Activated CD4-positive, alpha-beta T cell treated with anti-CD3 and anti-CD28 coated beads, Interleukin-2, amount 10 ng/mL, durations not matched to agents 7 days and 5 days (primary cell): ENCODE measurements around the gene ETFA. TPM values are rescaled to one million over a fixed set of nuclear protein-coding genes. Genes with fewer than 3 reads are reported as not detected.

Experiments
- CTCF ChIA-PET: fragments of 350-600 bp; sonication (Branson Sonifier 250); formaldehyde crosslinking; loops from one replicate; lab custom pipeline; 2021; ENCODE audit warnings: antibody characterized with exemption; lab: Charles Lee
- POLR2A ChIA-PET: fragments of 350-600 bp; sonication (Branson Sonifier 250); formaldehyde crosslinking; loops from one replicate; lab custom pipeline; 2021; ENCODE audit warnings: antibody characterized with exemption; lab: Charles Lee
- DNase-seq: peaks from one replicate; pipeline ENCODE4 v3.0.0-alpha.2; 2020
- H3K27ac Mint-ChIP-seq: one replicate; pipeline ENCODE4 v1.8.0; 2021; ENCODE audit warnings: mild to moderate bottlenecking, moderate library complexity, mixed read lengths
- H3K27me3 Mint-ChIP-seq: one replicate; pipeline ENCODE4 v1.8.0; 2021; ENCODE audit warnings: mixed read lengths
- H3K36me3 Mint-ChIP-seq: one replicate; pipeline ENCODE4 v1.8.0; 2021; ENCODE audit warnings: low read depth, mixed read lengths
- H3K4me1 Mint-ChIP-seq: one replicate; pipeline ENCODE4 v1.8.0; 2021; ENCODE audit warnings: mixed read lengths
- H3K4me3 Mint-ChIP-seq: one replicate; pipeline ENCODE4 v1.8.0; 2021; ENCODE audit warnings: mild to moderate bottlenecking, moderate library complexity, mixed read lengths
- H3K9me3 Mint-ChIP-seq: one replicate; pipeline ENCODE4 v1.8.0; 2021; ENCODE audit warnings: mixed read lengths
- total RNA-seq, 2 experiments: library from RNA; stranded (reverse); gene quantifications; one replicate each; pipeline ENCODE4 v1.2.3, GENCODE V29; 2021

The ETFA gene
- total RNA-seq: 10 to 100 TPM; 81.6 to 82.9 TPM

DNA sequence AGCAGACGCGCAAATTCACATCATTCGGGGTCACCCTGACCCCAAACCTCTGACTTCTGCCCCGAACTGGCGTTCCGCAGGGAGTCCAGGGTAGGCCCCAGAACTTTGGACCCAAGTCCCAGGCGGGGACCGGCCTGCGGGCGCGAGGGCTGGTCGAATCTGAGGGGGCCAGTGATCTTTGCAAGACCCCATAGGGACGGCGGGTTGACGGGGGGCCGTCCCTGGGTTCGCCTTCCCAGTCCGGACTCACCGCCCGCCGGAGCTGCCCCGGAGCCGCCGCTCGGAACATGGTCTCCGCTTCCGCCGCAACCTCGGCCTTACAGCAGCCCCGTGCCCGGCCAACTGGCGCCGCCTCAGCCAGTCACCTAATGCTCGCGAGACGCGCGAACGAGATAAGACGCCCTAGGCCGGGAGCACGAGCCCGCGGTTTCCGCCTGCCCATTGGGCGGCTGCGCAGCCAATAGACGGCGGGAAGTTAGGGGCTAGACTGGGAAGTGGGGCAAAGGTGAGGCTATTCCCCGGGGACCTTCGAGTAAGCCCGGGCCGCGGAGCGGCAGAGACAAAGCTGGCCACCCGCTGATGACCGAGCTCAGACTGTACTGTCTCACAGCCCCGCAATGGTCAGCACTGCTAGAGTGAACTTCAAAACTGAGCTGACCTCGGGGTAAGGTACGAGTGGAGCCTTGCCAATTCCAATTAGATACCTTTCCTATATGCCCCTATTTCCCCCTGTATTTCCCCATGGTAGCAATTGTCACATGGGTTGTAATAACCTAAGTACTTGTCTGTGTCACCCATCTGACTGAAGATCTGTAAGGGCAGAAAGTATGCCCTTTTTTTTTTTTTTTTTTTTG lies at the start of gene ETFA:
ETFA (minus strand) TSS at position 370 of the 854 bp plus-strand sequence; CDS start at position 289, 81 bp downstream.
- peak within 1 kb of the TSS; percentile 85 for H3K27ac Mint-ChIP-seq
- H3K27me3 Mint-ChIP-seq: no peaks in the 10 kb centered on the region
- ChIA-PET CTCF (interaction anchor here (0.7 to 1.6 kb wide), 3 partner anchors 16 to 26 kb away, joined by 3 to 5 read pairs (median 4); no protein-coding TSS in a partner anchor), POLR2A (interaction anchor here (0.6 kb wide), 1 partner anchor 19 kb away, joined by 3 read pairs; no protein-coding TSS in a partner anchor)
- no peaks in the 10 kb centered on the region for H3K9me3 Mint-ChIP-seq
- peak within 1 kb of the TSS; percentile 90 for H3K4me3 Mint-ChIP-seq
- peaks cover 10% of the 10 kb centered on the region for H3K36me3 Mint-ChIP-seq
- DNase-seq: peak; percentile 90
- peaks cover 32% of the 10 kb centered on the region for H3K4me1 Mint-ChIP-seq

DNA sequence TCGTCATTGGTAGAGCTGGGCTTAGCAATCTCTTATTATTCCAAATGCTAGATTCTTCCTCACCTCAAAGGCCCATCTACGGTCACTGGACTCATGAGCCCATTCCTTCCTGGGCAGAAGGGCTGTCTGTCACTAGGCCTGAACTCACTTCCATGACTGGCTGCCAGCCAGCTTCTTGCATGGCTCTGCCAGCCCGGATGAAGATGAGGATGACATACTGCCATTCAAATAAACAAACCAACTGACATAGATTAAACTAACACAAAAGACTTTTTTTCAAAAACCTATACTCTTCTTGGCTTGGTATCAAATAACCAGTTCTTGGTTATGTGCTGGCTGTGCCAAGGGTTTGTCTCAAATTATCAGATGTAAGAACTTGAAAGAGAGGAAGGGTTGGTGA lies 49.1 kb upstream of the ETFA start:
- POLR2A ChIA-PET: no interaction called here
- CTCF ChIA-PET: no interaction called here
- Mint-ChIP-seq H3K9me3 (no peaks in the 10 kb centered on the region), H3K36me3 (no peaks in the 10 kb centered on the region), H3K27me3 (no peaks in the 10 kb centered on the region), H3K27ac (no peak overlapping the region), H3K4me3 (no peak overlapping the region), H3K4me1 (no peaks in the 10 kb centered on the region)
- no peak for DNase-seq

DNA sequence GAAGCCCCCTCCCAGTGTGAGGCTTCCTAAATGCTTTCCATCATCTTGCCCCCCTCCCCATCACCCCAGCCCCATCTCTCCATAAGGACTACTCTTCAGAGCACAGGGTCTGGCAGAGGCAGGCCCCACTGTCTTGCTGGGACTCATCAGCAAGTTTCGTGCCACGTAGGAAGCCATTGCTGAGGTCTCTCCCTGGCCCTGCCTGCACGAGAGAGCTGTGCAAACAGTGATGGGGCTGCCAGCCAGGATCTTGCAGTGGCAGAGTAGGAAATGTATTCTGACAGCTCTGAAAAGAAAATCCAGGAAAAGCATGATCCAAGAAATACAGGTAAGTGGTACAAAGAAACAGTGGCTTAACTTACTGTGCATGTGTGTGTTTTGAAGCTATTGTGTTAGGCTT lies 47.9 kb upstream of the ETFA start:
- no peaks in the 10 kb centered on the region for H3K4me1 Mint-ChIP-seq
- no peaks in the 10 kb centered on the region for H3K27me3 Mint-ChIP-seq
- CTCF ChIA-PET: interaction anchor here (0.7 kb wide), 1 partner anchor 14 kb away, joined by 5 read pairs; no protein-coding TSS in a partner anchor
- H3K9me3 Mint-ChIP-seq: no peaks in the 10 kb centered on the region
- no peak overlapping the region for H3K27ac Mint-ChIP-seq
- no peaks in the 10 kb centered on the region for H3K36me3 Mint-ChIP-seq
- POLR2A ChIA-PET: no interaction called here
- DNase-seq: no peak
- H3K4me3 Mint-ChIP-seq: no peak overlapping the region

DNA sequence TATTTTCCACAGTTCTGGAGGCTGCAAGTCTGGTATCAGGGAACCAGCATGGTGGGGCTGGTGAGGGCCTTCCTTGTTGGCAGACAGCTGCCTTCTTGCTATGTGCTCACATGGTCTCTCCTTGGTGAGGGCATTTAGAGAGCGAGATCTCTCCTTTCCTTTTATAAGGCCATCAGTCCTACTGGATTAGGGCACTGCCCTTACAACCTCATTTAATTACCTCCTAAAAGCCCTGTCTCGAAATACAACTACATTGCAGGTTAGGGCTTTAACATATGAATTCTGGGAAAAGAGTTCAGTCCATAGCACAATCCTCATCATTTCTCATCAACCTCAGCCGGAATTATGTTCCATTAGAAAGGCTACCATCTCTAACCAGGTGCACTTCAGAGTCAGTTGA lies 47.2 kb upstream of the ETFA start:
- Mint-ChIP-seq H3K27ac (no peak overlapping the region), H3K27me3 (no peaks in the 10 kb centered on the region), H3K9me3 (no peaks in the 10 kb centered on the region), H3K4me1 (no peaks in the 10 kb centered on the region), H3K36me3 (no peaks in the 10 kb centered on the region), H3K4me3 (no peak overlapping the region)
- ChIA-PET POLR2A (no interaction called here), CTCF (no interaction called here)
- DNase-seq: no peak

DNA sequence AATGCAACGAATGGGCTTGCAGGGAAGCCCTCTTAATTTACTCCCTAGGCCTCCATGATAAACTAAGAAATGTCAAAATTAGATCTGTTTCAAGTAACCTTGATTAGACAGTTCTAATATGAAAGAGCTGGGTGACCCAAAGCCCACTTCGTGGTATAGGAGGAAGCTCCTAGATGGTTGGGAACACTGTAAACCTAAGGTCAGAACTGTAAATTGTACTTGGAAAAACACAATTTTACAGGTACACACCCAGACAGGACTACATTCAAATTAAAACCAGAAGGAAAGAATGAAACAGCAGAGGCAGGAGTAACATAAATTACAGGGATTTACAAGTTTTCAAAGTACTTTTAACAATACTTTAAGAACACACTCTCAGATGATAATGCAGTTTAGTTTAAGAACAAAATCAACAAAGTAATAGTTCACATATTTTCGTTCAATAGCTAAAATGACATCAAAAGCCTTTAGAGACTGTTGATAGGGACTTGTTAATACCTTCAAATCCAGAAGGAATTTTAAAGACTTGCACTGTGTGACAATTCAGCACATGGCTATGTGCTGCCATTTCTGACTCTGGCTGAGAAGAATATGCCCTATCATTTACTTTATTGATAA lies 43.7 kb upstream of the ETFA start:
- CTCF ChIA-PET: interaction anchor here (0.6 to 1.6 kb wide), 4 partner anchors 10 to 37 kb away, joined by 3 to 5 read pairs (median 3); no protein-coding TSS in a partner anchor
- H3K9me3 Mint-ChIP-seq: no peaks in the 10 kb centered on the region
- peaks cover 2% of the 10 kb centered on the region for H3K27me3 Mint-ChIP-seq
- POLR2A ChIA-PET: no interaction called here
- no peak overlapping the region for H3K4me3 Mint-ChIP-seq
- H3K4me1 Mint-ChIP-seq: no peaks in the 10 kb centered on the region
- H3K36me3 Mint-ChIP-seq: no peaks in the 10 kb centered on the region
- DNase-seq: no peak
- no peak overlapping the region for H3K27ac Mint-ChIP-seq

DNA sequence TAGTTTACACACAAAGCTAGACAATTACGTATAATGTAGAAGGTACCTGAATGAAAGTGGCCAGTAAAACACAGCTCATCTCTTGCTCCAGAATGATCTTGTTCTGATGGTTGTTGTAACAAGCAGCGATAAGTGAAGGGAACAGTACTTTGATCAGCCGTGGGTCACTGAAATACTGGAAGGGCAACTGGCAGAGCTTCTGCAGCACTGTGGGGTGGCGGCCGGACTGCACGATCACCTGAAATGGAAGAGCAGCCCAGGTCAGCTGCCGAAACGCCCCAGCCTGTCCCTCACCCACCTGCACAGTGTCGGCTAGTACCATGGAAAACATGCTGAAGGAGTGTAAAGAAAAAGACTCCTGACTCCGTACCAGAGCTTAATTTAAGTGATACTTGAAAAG lies 42.6 kb upstream of the ETFA start:
- Mint-ChIP-seq H3K4me1 (no peaks in the 10 kb centered on the region), H3K27me3 (peaks cover 8% of the 10 kb centered on the region)

DNA sequence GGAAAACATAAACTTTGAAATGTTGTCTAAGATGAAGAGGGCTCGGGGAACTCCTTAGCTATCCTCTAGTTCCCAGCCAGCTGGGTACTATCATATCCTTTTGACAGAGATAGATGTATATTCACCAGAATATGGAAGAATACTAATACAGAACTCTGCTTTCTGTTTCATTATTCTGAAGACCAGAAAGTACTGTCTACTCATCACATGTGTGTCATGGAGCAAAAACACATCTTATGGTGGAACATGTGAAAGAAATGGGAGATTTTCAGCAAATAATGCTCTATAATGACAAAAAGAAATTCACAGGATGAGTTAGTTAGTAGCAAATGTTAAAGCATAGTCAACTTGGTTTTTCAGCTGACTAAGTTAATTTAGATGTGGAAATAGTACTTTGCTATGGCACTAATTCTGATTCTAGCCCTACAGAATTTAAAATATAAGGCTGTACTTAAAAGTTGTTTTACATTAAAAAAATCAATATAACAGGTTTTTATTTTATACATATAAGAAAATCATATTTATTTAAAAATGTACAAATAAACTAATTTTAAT lies 41.8 kb upstream of the ETFA start:
- H3K36me3 Mint-ChIP-seq: no peaks in the 10 kb centered on the region
- no peak overlapping the region for H3K4me3 Mint-ChIP-seq
- POLR2A ChIA-PET: no interaction called here
- no peak for DNase-seq
- CTCF ChIA-PET: no interaction called here
- no peaks in the 10 kb centered on the region for H3K9me3 Mint-ChIP-seq
- H3K4me1 Mint-ChIP-seq: no peaks in the 10 kb centered on the region
- H3K27ac Mint-ChIP-seq: no peak overlapping the region
- peaks cover 14% of the 10 kb centered on the region for H3K27me3 Mint-ChIP-seq

More for the DNA sequence above, 42.6 kb upstream of the ETFA start:
- DNase-seq: no peak
- no peak overlapping the region for H3K27ac Mint-ChIP-seq
- H3K36me3 Mint-ChIP-seq: no peaks in the 10 kb centered on the region
- CTCF ChIA-PET: interaction anchor here (1.5 kb wide), 1 partner anchor 9 kb away, joined by 3 read pairs; no protein-coding TSS in a partner anchor
- no peaks in the 10 kb centered on the region for H3K9me3 Mint-ChIP-seq
- POLR2A ChIA-PET: no interaction called here
- H3K4me3 Mint-ChIP-seq: no peak overlapping the region

DNA sequence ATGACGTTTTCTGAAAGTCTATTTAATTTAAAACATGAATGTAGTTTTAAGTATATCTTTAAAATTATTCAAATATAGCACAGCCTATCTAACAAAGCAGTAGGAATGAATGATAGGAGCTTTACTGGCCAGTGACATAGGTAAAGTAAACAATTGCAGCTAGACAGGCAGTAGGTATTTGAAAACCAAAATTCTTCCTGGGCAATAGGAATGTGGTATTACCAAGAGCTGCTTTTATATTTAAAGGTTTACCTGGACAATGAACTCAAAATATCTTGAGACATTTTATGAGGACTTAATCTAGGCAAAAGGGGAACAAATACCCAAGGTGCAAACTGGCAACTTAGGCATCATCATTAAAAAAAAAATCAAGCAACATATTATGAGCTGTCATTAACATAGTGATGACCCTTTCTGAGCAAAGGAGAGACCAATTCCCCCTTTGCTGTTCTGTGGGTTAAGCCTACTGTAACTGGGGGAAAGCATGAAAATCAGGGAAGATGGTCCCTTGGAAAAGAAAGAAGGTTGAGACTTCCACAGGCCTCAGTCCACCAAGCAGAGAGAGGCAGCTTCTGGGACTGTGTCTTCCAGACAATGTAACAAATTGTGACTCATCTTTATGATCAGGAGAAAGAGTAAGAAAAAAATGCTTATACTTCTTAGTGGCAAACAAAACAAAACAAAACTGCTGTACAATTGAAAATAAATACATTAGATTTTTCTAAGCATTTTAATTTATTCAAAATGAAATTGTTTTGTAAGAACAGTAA lies 38.2 kb upstream of the ETFA start:
- ChIA-PET CTCF (interaction anchor here (0.6 kb wide), 1 partner anchor 92 kb away, joined by 4 read pairs; no protein-coding TSS in a partner anchor), POLR2A (no interaction called here)
- no peak for DNase-seq
- peaks cover 15% of the 10 kb centered on the region for H3K4me1 Mint-ChIP-seq
- H3K27ac Mint-ChIP-seq: no peak overlapping the region
- H3K36me3 Mint-ChIP-seq: peaks cover 11% of the 10 kb centered on the region
- H3K27me3 Mint-ChIP-seq: peaks cover 38% of the 10 kb centered on the region
- no peaks in the 10 kb centered on the region for H3K9me3 Mint-ChIP-seq
- no peak overlapping the region for H3K4me3 Mint-ChIP-seq

DNA sequence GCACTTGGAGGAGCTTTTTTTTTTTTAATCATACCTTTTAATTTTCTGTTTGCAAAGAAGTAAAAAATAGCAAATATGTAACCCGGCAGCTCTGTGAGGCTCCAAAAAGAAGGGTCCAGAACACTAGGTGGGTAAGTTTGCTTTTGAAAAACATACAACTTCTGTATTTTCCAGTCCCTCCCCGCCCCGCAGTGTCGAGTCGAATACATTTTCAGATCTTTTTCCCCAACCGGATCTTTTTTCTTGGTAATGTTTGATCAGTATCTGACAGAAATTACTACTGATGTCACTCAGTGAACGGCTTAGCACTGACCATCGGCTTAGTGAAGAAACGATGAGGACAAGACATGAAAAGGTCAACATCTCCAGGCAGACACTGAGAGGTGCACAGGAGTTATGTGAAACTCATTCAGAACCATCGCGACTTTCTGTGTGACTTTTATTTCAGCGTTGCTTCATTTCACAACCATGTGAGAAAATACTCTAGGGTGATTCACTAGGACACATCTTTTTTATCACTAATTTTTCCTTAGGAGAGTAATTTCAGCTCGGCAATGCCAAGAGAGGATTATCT lies 36.3 kb upstream of the ETFA start:
- no peak overlapping the region for H3K4me3 Mint-ChIP-seq
- no peaks in the 10 kb centered on the region for H3K9me3 Mint-ChIP-seq
- POLR2A ChIA-PET: no interaction called here

DNA sequence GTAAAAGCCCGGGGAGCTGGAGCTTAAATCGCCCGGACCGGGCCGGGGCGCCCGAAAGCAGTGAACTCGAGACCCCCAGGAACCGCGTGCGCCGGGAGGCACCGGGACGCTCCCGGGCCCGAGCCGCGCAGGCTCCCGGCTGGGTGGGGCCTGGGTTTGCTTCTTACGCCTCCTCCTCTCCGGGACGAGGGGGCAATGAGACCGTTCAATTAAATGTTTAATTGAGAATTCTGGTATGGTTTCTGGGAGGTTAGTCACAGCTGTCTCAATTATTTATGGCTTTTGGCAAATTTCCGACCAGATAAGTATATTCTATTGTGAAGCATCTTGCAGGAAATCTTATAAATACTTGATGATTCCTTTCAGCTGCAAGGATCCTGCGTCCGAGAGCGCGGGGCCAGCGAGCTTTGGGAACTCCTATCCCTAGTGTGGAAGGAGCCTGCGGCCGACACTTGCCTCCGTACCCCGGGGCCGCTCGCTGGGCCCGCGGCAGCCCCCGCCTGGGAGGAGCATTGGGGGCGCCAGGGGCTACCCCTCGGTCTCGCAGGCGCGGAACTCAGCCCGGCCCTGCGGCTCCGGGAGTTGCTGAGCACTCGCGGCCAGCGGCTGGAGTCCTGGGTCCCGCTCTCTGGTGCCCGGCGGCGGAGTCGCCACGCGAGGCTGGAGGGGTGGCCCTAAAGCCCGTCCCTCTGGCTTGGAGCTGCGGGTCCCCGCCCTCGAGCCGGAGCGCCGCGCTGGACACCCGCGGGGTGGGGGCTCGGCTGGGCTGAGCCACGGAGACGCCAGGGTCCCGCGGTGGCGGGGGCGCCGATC lies 35.6 kb upstream of the ETFA start:
- POLR2A ChIA-PET: no interaction called here
- no peak for DNase-seq
- Mint-ChIP-seq H3K4me1 (peaks cover 18% of the 10 kb centered on the region), H3K36me3 (peaks cover 11% of the 10 kb centered on the region), H3K9me3 (no peaks in the 10 kb centered on the region), H3K27me3 (peaks cover 58% of the 10 kb centered on the region), H3K4me3 (no peak overlapping the region), H3K27ac (no peak overlapping the region)
- CTCF ChIA-PET: interaction anchor here (0.6 to 4.0 kb wide), 2 partner anchors 12 to 22 kb away, joined by 3 to 18 read pairs; partner anchors contain the start of gene ISL2

More for the DNA sequence above, 36.3 kb upstream of the ETFA start:
- Mint-ChIP-seq H3K36me3 (peaks cover 11% of the 10 kb centered on the region), H3K27ac (no peak overlapping the region), H3K27me3 (peaks cover 54% of the 10 kb centered on the region), H3K4me1 (peaks cover 15% of the 10 kb centered on the region)
- CTCF ChIA-PET: interaction anchor here (0.6 to 4.0 kb wide), 2 partner anchors 13 to 23 kb away, joined by 3 to 18 read pairs; partner anchors contain the start of gene ISL2
- no peak for DNase-seq

DNA sequence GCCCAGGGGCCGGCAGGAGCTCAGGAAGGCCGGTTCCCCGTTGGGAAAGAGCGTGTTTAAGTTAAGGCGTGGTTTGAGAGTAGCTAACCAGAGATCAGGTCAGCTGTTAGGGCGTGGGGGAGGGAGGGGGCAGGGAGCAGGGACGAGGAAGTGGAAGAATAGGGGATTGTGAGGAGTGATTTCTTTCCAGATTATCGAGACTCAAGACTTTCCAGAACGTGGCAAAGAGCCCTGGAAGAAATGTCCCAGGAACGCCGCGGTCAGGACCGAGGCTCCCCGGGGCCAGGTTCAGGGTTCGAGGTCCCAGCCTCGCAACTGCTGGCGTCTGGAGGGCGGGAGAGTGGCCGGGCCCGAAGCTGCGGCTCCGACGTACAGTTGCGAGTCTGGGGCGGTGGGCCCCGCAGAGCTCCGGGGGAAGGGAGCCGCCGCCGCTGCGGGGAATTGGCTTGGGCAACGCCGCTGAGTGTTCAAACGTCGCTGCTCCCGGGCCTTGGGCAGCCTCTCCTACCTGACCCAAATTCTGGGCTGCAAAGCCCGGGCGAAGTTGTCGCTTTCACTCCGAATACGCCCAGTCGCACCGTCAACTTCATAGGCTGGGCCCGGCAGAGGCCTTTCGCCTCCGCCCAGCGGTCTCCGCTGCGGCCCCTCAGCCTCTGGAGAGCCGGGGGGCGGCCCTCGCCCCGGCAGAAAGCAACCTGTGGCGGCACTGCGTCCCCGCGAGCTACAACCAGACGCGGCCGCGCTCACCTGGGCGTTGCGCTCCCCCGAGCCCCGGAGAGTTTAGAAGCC lies 34.8 kb upstream of the ETFA start:
- ChIA-PET CTCF (interaction anchor here (1.7 to 4.0 kb wide), 2 partner anchors 11 to 13 kb away, joined by 5 to 18 read pairs; partner anchors contain the start of gene ISL2), POLR2A (no interaction called here)
- Mint-ChIP-seq H3K4me3 (peak overlapping the region; percentile 51), H3K4me1 (peaks cover 24% of the 10 kb centered on the region), H3K9me3 (no peaks in the 10 kb centered on the region), H3K27ac (peak overlapping the region; percentile 33), H3K36me3 (peaks cover 11% of the 10 kb centered on the region), H3K27me3 (peaks cover 62% of the 10 kb centered on the region)
- no peak for DNase-seq
